Choroid plexus epithelial cell (primary cell): ENCODE results near the gene ECHDC3.
"Not testable (repeated sequence)": the region's sequence is repeated elsewhere in the genome, so short reads cannot be mapped to it uniquely, and the experiment has no call there.

Experiments used
- DNase-seq: peaks from one replicate; pipeline ENCODE4 v3.0.0-alpha.2; 2010; ENCODE audit warnings: low read depth
- H3K4me3 ChIP-seq: 2 replicates; pipeline ENCODE4 v1.5.1; 2011; ENCODE audit warnings: low read depth, mild to moderate bottlenecking, control low read depth, low read length, moderate library complexity
- CTCF ChIP-seq: conservative IDR thresholded peaks from 2 replicates; pipeline ENCODE4 v1.5.1; 2011; ENCODE audit warnings: low read depth, mild to moderate bottlenecking, control low read depth, inconsistent platforms, low read length, moderate library complexity

ECHDC3 gene

DNA sequence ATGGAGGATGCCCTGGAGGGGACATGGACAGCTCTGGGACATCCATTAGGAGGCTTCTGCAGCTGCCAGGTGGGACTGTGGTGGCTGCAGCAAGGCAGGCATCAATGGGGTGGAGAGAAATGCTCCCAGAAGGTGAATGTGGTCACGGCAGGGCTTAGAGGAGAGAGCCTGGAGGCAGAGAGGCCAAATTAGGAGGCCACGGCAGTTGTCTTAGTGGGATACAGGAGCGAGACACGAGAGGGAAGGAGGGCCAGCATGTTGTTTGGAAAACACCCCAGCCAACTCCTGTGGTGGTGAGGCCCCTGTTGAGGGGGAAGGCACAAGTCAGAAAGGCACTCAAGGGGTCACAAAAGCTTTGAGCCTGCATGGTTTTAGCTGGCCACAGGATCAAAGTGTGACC, 14.6 kb upstream of the ECHDC3 start:
- no peak for DNase-seq
- no peak overlapping the region for H3K4me3 ChIP-seq
- TF ChIP-seq CTCF = no peak

DNA sequence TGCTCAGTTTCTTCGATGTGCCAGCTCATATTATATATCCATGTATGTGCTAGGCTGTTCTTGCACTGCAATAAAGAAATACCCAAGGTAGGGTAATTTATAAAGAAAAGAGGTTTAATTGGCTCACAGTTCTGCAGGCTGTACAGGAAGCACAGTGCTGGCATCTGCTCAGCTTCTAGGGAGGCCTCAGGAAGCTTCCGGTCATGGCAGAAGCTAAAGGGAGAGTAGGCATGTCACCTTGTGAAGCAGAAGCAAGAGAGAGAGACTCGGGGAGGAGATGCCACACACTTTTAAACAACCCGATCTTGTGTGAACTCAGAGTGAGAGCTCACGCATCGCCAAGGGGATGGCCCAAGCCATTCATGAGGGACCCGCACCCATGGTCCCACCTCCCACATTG, 13.8 kb upstream of the ECHDC3 start:
- H3K4me3 ChIP-seq = no peak overlapping the region
- DNase-seq = no peak
- no peak for TF ChIP-seq CTCF

- TF ChIP-seq CTCF = no peak
- no peak overlapping the region for H3K4me3 ChIP-seq
- DNase-seq = no peak
These were observed 12.3 kb upstream of the ECHDC3 start for GRCh38 chr10:11729790-11730315.

- no peak overlapping the region for H3K4me3 ChIP-seq
- DNase-seq = no peak
- no peak for TF ChIP-seq CTCF
These were observed 11.4 kb upstream of the ECHDC3 start for GRCh38 chr10:11730779-11731178.

- not testable (repeated sequence) for DNase-seq, H3K4me3 ChIP-seq
These were observed 5.4 kb upstream of the ECHDC3 start for GRCh38 chr10:11736767-11737166.

GRCh38 chr10:11737258-11738032, 4.7 kb upstream of the ECHDC3 start:
- not testable (repeated sequence) for H3K4me3 ChIP-seq, DNase-seq

- no peak for DNase-seq
- no peak for TF ChIP-seq CTCF
- H3K4me3 ChIP-seq = no peak overlapping the region
These were observed 1.3 kb upstream of the ECHDC3 start for GRCh38 chr10:11740907-11741306.

DNA sequence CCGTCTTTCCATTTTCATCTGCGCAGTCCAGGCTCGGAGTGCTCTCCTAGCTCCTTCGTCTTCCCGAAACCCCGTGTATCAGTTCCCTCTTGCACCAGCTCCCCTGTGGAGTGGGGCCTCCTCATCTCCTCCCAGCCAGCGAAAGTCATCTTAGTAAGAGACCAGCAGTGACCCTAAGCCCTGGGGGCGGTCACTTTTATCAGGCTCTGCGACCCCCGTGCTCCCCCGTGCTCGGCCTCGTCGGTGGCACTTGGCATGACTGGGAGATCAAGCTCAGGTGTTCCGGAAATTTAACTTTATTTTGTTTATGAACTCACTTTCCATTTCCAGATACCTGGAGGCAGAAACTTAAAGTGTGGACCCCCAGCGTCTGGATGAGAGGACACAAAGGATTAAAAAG, 574 bp upstream of the ECHDC3 start:
- TF ChIP-seq CTCF = no peak
- peak overlapping the region; percentile 71 for H3K4me3 ChIP-seq
- DNase-seq = no peak
